Smooth muscle cell (in vitro differentiated cells): Measurements from ENCODE around the gene EIF1AD. TPM values are rescaled to one million over a fixed set of nuclear protein-coding genes. Genes with fewer than 3 reads are reported as not detected.
"Not testable (repeated sequence)": the region's sequence is repeated elsewhere in the genome, so short reads cannot be mapped to it uniquely, and the experiment has no call there.

Source experiments
- DNase-seq: peaks from one replicate; lab custom pipeline; 2025; ENCODE audit not compliant: unreplicated experiment; lab: John Stamatoyannopoulos, UW
- H2AFZ ChIP-seq: fragments of 200-600 bp; sonication (generic); 2 replicates; pipeline ENCODE4 v1.6.0; 2016; ENCODE audit warnings: antibody characterized with exemption, low read depth, mild to moderate bottlenecking
- H3F3A ChIP-seq: fragments of 200-600 bp; sonication (generic); 2 replicates; pipeline ENCODE4 v1.6.0; 2017; ENCODE audit warnings: antibody characterized with exemption, low read depth
- H3K27ac ChIP-seq: fragments of 200-600 bp; sonication (generic); 2 replicates; pipeline ENCODE4 v1.5.1; 2016; ENCODE audit warnings: low read depth, mild to moderate bottlenecking
- H3K27me3 ChIP-seq: fragments of 200-600 bp; sonication (generic); 2 replicates; pipeline ENCODE4 v1.6.1; 2016; ENCODE audit warnings: low read depth, mild to moderate bottlenecking
- H3K36me3 ChIP-seq: fragments of 200-600 bp; sonication (generic); 2 replicates; pipeline ENCODE4 v1.5.1; 2016; ENCODE audit warnings: low read depth
- H3K4me1 ChIP-seq: fragments of 200-600 bp; sonication (generic); 2 replicates; pipeline ENCODE4 v1.5.1; 2016; ENCODE audit warnings: low read depth
- H3K4me2 ChIP-seq: fragments of 200-600 bp; sonication (generic); 2 replicates; pipeline ENCODE4 v1.6.0; 2016; ENCODE audit warnings: mild to moderate bottlenecking
- H3K4me3 ChIP-seq: fragments of 200-600 bp; sonication (generic); 2 replicates; pipeline ENCODE4 v1.5.1; 2016; ENCODE audit warnings: mild to moderate bottlenecking
- H3K79me2 ChIP-seq: fragments of 200-600 bp; sonication (generic); 2 replicates; pipeline ENCODE4 v1.6.0; 2016; ENCODE audit warnings: low read depth, mild to moderate bottlenecking
- H3K9ac ChIP-seq: fragments of 200-600 bp; sonication (generic); 2 replicates; pipeline ENCODE4 v1.6.0; 2016; ENCODE audit warnings: low read depth
- H3K9me3 ChIP-seq: fragments of 200-600 bp; sonication (generic); replicated peaks from 2 replicates; pipeline ENCODE4 v1.5.1; 2016; ENCODE audit warnings: low read depth
- H4K20me1 ChIP-seq: fragments of 200-600 bp; sonication (generic); 2 replicates; pipeline ENCODE4 v1.6.0; 2016; ENCODE audit warnings: low read depth
- CTCF ChIP-seq: fragments of 200-600 bp; sonication (generic); IDR thresholded peaks from 2 replicates; pipeline ENCODE4 v1.5.1; 2017; ENCODE audit warnings: borderline replicate concordance, mild to moderate bottlenecking, antibody characterized with exemption; ENCODE audit not compliant: insufficient read depth, poor library complexity, severe bottlenecking
- WGBS: methylation state at CpG from one replicate; pipeline ENCODE4 v1.1.7; 2016; ENCODE audit warnings: low lambda C conversion rate; 5-methylcytosine and 5-hydroxymethylcytosine counted together
- polyA plus RNA-seq: library from polyadenylated mRNA; unstranded; fragments of >200 nt; fragmentation: Nextera tagmentation; extraction: Ambion mirVana; gene quantifications from 2 replicates; pipeline ENCODE4 v1.2.1, GENCODE V29; 2016
- total RNA-seq: library from RNA; depleted of rRNA; stranded (reverse); fragments of >200 nt; gene quantifications from 2 replicates; pipeline ENCODE4 v1.2.3, GENCODE V29; 2014

Gene EIF1AD
- total and polyA plus RNA-seq, 2 experiments from 2014 or later, result 29.3 TPM

GRCh38 chr11:66035653-66036333 lies 33.8 kb upstream of the EIF1AD start:
- H3K4me2 ChIP-seq, result no peak overlapping the region
- no peaks in the 10 kb centered on the region for H4K20me1 ChIP-seq
- no peaks in the 10 kb centered on the region for H3K79me2 ChIP-seq
- H3K36me3 ChIP-seq, result no peaks in the 10 kb centered on the region
- H2AFZ ChIP-seq, result no peak overlapping the region
- no peak overlapping the region for H3K9ac ChIP-seq
- WGBS, result 86% methylated on average over 9 of the region's 9 CpGs
- DNase-seq, result no peak
- no peaks in the 10 kb centered on the region for H3K4me1 ChIP-seq
- H3K4me3 ChIP-seq, result no peak overlapping the region
- H3K9me3 ChIP-seq, result no peaks in the 10 kb centered on the region
- TF ChIP-seq CTCF, result no peak
- H3K27me3 ChIP-seq, result no peaks in the 10 kb centered on the region
- H3F3A ChIP-seq, result no peaks in the 10 kb centered on the region
- no peak overlapping the region for H3K27ac ChIP-seq

- DNase-seq, result no peak
- no peaks in the 10 kb centered on the region for H3K4me1 ChIP-seq
- 86% methylated on average over 8 of the region's 8 CpGs for WGBS
These were observed 31.2 kb upstream of the EIF1AD start for GRCh38 chr11:66032957-66033735.

GRCh38 chr11:66026017-66026529 lies 24.1 kb upstream of the EIF1AD start, which contains the start of gene CATSPER1:
CATSPER1 (minus strand) TSS chr11:66026479; CDS start chr11:66026379, 100 bp downstream.
- no peak for TF ChIP-seq CTCF
- H3K79me2 ChIP-seq, result no peaks in the 10 kb centered on the region
- H2AFZ ChIP-seq, result no peak within 1 kb of the TSS
- H3K9ac ChIP-seq, result no peak within 1 kb of the TSS
- H3K4me3 ChIP-seq, result no peak within 1 kb of the TSS
- H3K9me3 ChIP-seq, result no peaks in the 10 kb centered on the region
- no peak within 1 kb of the TSS for H3K27ac ChIP-seq
- no peaks in the 10 kb centered on the region for H3K4me1 ChIP-seq
- no peaks in the 10 kb centered on the region for H3K36me3 ChIP-seq
- no peaks in the 10 kb centered on the region for H3K27me3 ChIP-seq
- no peaks in the 10 kb centered on the region for H3F3A ChIP-seq
- WGBS, result 94% methylated on average over 18 of the region's 18 CpGs
- H3K4me2 ChIP-seq, result no peak within 1 kb of the TSS
- H4K20me1 ChIP-seq, result no peaks in the 10 kb centered on the region
- DNase-seq, result no peak

More at GRCh38 chr11:66032957-66033735, 31.2 kb upstream of the EIF1AD start:
- Histone ChIP-seq H3K4me2 (no peak overlapping the region), H3K27ac (no peak overlapping the region), H3F3A (no peaks in the 10 kb centered on the region), H3K9ac (no peak overlapping the region), H2AFZ (no peak overlapping the region), H3K79me2 (no peaks in the 10 kb centered on the region), H3K4me3 (no peak overlapping the region), H3K9me3 (no peaks in the 10 kb centered on the region), H4K20me1 (no peaks in the 10 kb centered on the region), H3K36me3 (no peaks in the 10 kb centered on the region), H3K27me3 (no peaks in the 10 kb centered on the region)
- no peak for TF ChIP-seq CTCF

- H4K20me1 ChIP-seq, H3K9me3 ChIP-seq, H3K27ac ChIP-seq, H3K79me2 ChIP-seq, H3F3A ChIP-seq, H3K36me3 ChIP-seq, H2AFZ ChIP-seq, H3K27me3 ChIP-seq, H3K4me2 ChIP-seq, H3K4me1 ChIP-seq, H3K4me3 ChIP-seq, DNase-seq, H3K9ac ChIP-seq: not testable (repeated sequence)
- 89% methylated on average over 5 of the region's 5 CpGs for WGBS
These were observed 21.2 kb upstream of the EIF1AD start for GRCh38 chr11:66023186-66023440.
